CD14-positive monocyte (primary cell): ENCODE results near the gene IL33. TPM values are rescaled to one million over a fixed set of nuclear protein-coding genes. Genes with fewer than 3 reads are reported as not detected.

Source experiments
- DNase-seq, 3 donors: peaks; one replicate each; pipeline ENCODE4 v3.0.0-alpha.2; 2011 to 2022
- H2AFZ ChIP-seq: 2 replicates; pipeline ENCODE4 v1.6.0; 2012; ENCODE audit warnings: mild to moderate bottlenecking, low read depth, low read length, inconsistent platforms; ENCODE audit not compliant: insufficient read depth, poor library complexity, severe bottlenecking
- H3K27ac ChIP-seq, 2 donors: 1 replicate in 1 of 2; 2 replicates in 1 of 2; pipeline ENCODE4 v1.5.1; 2012 to 2013; ENCODE audit warnings: low read length in 2 of 2, control low read depth in 1 of 2, inconsistent platforms in 1 of 2, low read depth in 1 of 2, mild to moderate bottlenecking in 1 of 2
- H3K27me3 ChIP-seq, 2 donors: one replicate each; pipeline versions ENCODE4 v1.6.0 to v1.6.1; 2011 to 2013; ENCODE audit warnings: low read length in 2 of 2; ENCODE audit not compliant: control insufficient read depth in 2 of 2, insufficient read depth in 2 of 2
- H3K36me3 ChIP-seq, 2 donors: replicated peaks in 1 of 2; 1 replicate in 1 of 2; 2 replicates in 1 of 2; pipeline versions ENCODE4 v1.5.1 to v1.6.1; 2012 to 2013; ENCODE audit warnings: low read length in 2 of 2, control low read depth in 1 of 2, inconsistent platforms in 1 of 2, mild to moderate bottlenecking in 1 of 2; ENCODE audit not compliant: insufficient read depth in 2 of 2, control insufficient read depth in 1 of 2
- H3K4me1 ChIP-seq, 2 donors: 1 replicate in 1 of 2; 2 replicates in 1 of 2; pipeline versions ENCODE4 v1.5.1 to v1.6.1; 2012 to 2013; ENCODE audit warnings: low read length in 2 of 2, control low read depth in 1 of 2, inconsistent platforms in 1 of 2, mild to moderate bottlenecking in 1 of 2, moderate library complexity in 1 of 2; ENCODE audit not compliant: insufficient read depth in 2 of 2, control insufficient read depth in 1 of 2
- H3K4me2 ChIP-seq: replicated peaks from 2 replicates; pipeline ENCODE3; 2012; ENCODE audit warnings: low read length, moderate library complexity, mild to moderate bottlenecking; ENCODE audit not compliant: poor library complexity, severe bottlenecking; ENCODE audit errors: extremely low read depth
- H3K4me3 ChIP-seq, 3 experiments: fragments of 200-600 bp in 1 of 3; sonication (generic) in 1 of 3; replicated peaks in 1 of 3; 1 replicate in 2 of 3; 2 replicates in 1 of 3; pipeline ENCODE4 v1.5.1; 2011 to 2013; ENCODE audit warnings: low read length in 3 of 3, mild to moderate bottlenecking in 3 of 3, control low read depth in 2 of 3, low read depth in 2 of 3, inconsistent platforms in 1 of 3, moderate library complexity in 1 of 3
- H3K79me2 ChIP-seq: 2 replicates; pipeline ENCODE4 v1.6.0; 2012; ENCODE audit warnings: mild to moderate bottlenecking, control low read depth, inconsistent platforms, low read length, moderate library complexity; ENCODE audit not compliant: insufficient read depth
- H3K9ac ChIP-seq: 2 replicates; pipeline ENCODE4 v1.6.0; 2017; ENCODE audit warnings: low read length, mild to moderate bottlenecking; ENCODE audit not compliant: insufficient read depth, poor library complexity, severe bottlenecking
- H3K9me3 ChIP-seq, 2 donors: replicated peaks in 1 of 2; 1 replicate in 1 of 2; 2 replicates in 1 of 2; pipeline versions ENCODE4 v1.5.1 to v1.6.1; 2012 to 2013; ENCODE audit warnings: low read length in 2 of 2, control low read depth in 1 of 2; ENCODE audit not compliant: control insufficient read depth in 1 of 2, insufficient read depth in 1 of 2
- H4K20me1 ChIP-seq: 2 replicates; pipeline ENCODE4 v1.6.0; 2012; ENCODE audit warnings: mild to moderate bottlenecking, low read length, control low read depth, moderate library complexity; ENCODE audit not compliant: insufficient read depth
- H3K27ac Mint-ChIP-seq, 7 donors: one replicate each; pipeline ENCODE4 v1.8.0; 2020; ENCODE audit warnings: mild to moderate bottlenecking in 7 of 7, mixed read lengths in 7 of 7, moderate library complexity in 6 of 7, inconsistent platforms in 2 of 7
- H3K27me3 Mint-ChIP-seq, 3 donors: one replicate each; pipeline ENCODE4 v1.8.0; 2021 to 2022; ENCODE audit warnings: low read depth in 3 of 3, mild to moderate bottlenecking in 3 of 3, mixed read lengths in 3 of 3, moderate library complexity in 3 of 3, inconsistent platforms in 1 of 3
- H3K36me3 Mint-ChIP-seq, 2 donors: one replicate each; pipeline ENCODE4 v1.8.0; 2020; ENCODE audit warnings: mixed read lengths in 2 of 2, inconsistent platforms in 1 of 2, mild to moderate bottlenecking in 1 of 2
- H3K4me1 Mint-ChIP-seq: one replicate; pipeline ENCODE4 v1.8.0; 2020; ENCODE audit warnings: mild to moderate bottlenecking, mixed read lengths
- H3K4me3 Mint-ChIP-seq, 2 donors: one replicate each; pipeline ENCODE4 v1.8.0; 2020; ENCODE audit warnings: mild to moderate bottlenecking in 2 of 2, mixed read lengths in 2 of 2, moderate library complexity in 1 of 2
- H3K9me3 Mint-ChIP-seq, 7 donors: one replicate each; pipeline ENCODE4 v1.8.0; 2020 to 2022; ENCODE audit warnings: mixed read lengths in 7 of 7, mild to moderate bottlenecking in 6 of 7, moderate library complexity in 6 of 7, inconsistent platforms in 2 of 7
- CTCF ChIP-seq: fragments of 200-600 bp; IDR thresholded peaks from one replicate; pipeline ENCODE4 v1.8.0; 2022; ENCODE audit warnings: antibody characterized with exemption, mild to moderate bottlenecking
- WGBS: methylation state at CpG from one replicate; pipeline ENCODE4 v1.1.5; 2013; ENCODE audit warnings: missing lambda C conversion rate; ENCODE audit not compliant: insufficient coverage; 5-methylcytosine and 5-hydroxymethylcytosine counted together
- intact Hi-C, 2 donors: fragments of 100-400 bp; cut with micrococcal nuclease; formaldehyde crosslinking; loops; one replicate each; pipeline versions ENCODE4 v1.15.0 to v1.15.1; 2023
- polyA plus RNA-seq, 3 donors: library from polyadenylated mRNA; depleted of rRNA in 1 of 3; unstranded in 2 of 3; stranded (reverse) in 1 of 3; fragments of 300-500 nt in 2 of 3; fragments of >200 nt in 1 of 3; fragmentation: Illumina TruSeq in 2 of 3; gene quantifications; 1 replicate in 2 of 3; 2 replicates in 1 of 3; pipeline ENCODE4 v1.2.3, GENCODE V29; 2012 to 2021

IL33 gene
- polyA plus RNA-seq, 3 donors = not detected

- Histone ChIP-seq H2AFZ (no peak overlapping the region), H4K20me1 (no peaks in the 10 kb centered on the region), H3K4me1 (no peaks in the 10 kb centered on the region), H3K4me3 (no peak overlapping the region), H3K36me3 (no peaks in the 10 kb centered on the region), H3K27me3 (no peaks in the 10 kb centered on the region), H3K4me2 (no peak overlapping the region), H3K9ac (no peak overlapping the region), H3K9me3 (no peaks in the 10 kb centered on the region), H3K27ac (no peak overlapping the region), H3K79me2 (no peaks in the 10 kb centered on the region)
- WGBS = 91% methylated on average over 1 of the region's 1 CpG
- peaks cover 4% of the 10 kb centered on the region for H3K4me1 Mint-ChIP-seq
- TF ChIP-seq CTCF = no peak
- peaks cover 0 to 2% (median 0%) of the 10 kb centered on the region in 7 donors for H3K9me3 Mint-ChIP-seq
- no peak overlapping the region for H3K4me3 Mint-ChIP-seq
- no peak for DNase-seq
- no peaks in the 10 kb centered on the region for H3K27me3 Mint-ChIP-seq
- H3K27ac Mint-ChIP-seq = no peak overlapping the region
- intact Hi-C loops = no loop called here
- no peaks in the 10 kb centered on the region for H3K36me3 Mint-ChIP-seq
These were observed 18.4 kb downstream of the IL33 start for GRCh38 chr9:6234014-6234413.

GRCh38 chr9:6237267-6237666 lies 21.7 kb downstream of the IL33 start:
- intact Hi-C loops = no loop called here
- WGBS = no CpG with 5 or more reads among the region's 2 CpGs
- H3K4me1 Mint-ChIP-seq = peaks cover 4% of the 10 kb centered on the region
- H3K27ac Mint-ChIP-seq = no peak overlapping the region
- Histone ChIP-seq H3K27me3 (no peaks in the 10 kb centered on the region), H2AFZ (no peak overlapping the region), H3K36me3 (no peaks in the 10 kb centered on the region), H3K9ac (no peak overlapping the region), H3K79me2 (no peaks in the 10 kb centered on the region), H3K27ac (no peak overlapping the region), H4K20me1 (no peaks in the 10 kb centered on the region), H3K4me3 (no peak overlapping the region), H3K4me1 (no peaks in the 10 kb centered on the region), H3K4me2 (no peak overlapping the region), H3K9me3 (no peaks in the 10 kb centered on the region)
- H3K27me3 Mint-ChIP-seq = no peaks in the 10 kb centered on the region
- TF ChIP-seq CTCF = no peak
- H3K36me3 Mint-ChIP-seq = no peaks in the 10 kb centered on the region
- no peak overlapping the region for H3K4me3 Mint-ChIP-seq
- H3K9me3 Mint-ChIP-seq = peaks cover 0 to 8% (median 5%) of the 10 kb centered on the region in 7 donors
- DNase-seq = no peak
